H1 (cell line): ENCODE results near the gene CRK. TPM values are rescaled to one million over a fixed set of nuclear protein-coding genes. Genes with fewer than 3 reads are reported as not detected.

Experiments
- CTCF ChIA-PET: fragments of 300-600 bp; sonication (Branson Sonifier 250); formaldehyde crosslinking; loops from one replicate; lab custom pipeline; 2021; ENCODE audit not compliant: partially characterized antibody; lab: Charles Lee
- POLR2A ChIA-PET: fragments of 300-600 bp; sonication (Branson Sonifier 250); formaldehyde crosslinking; loops from one replicate; lab custom pipeline; 2021; ENCODE audit warnings: inconsistent platforms; ENCODE audit not compliant: partially characterized antibody; lab: Charles Lee
- DNase-seq, 2 experiments: peaks; one replicate each; pipeline versions ENCODE4 v3.0.0 to v3.0.0-alpha.2; 2010 to 2022; ENCODE audit warnings: low spot score in 2 of 2, low read depth in 1 of 2, mixed read lengths in 1 of 2
- FAIRE-seq: peaks from 2 replicates; lab custom pipeline; 2011; peaks lifted over from hg19 to GRCh38; lab: Jason Lieb, UNC
- H2AFZ ChIP-seq: 2 replicates; pipeline ENCODE4 v1.8.1; 2012; ENCODE audit warnings: low read length, inconsistent platforms
- H2AK5ac ChIP-seq: 2 replicates; pipeline ENCODE4 v1.6.1; 2013; ENCODE audit warnings: low read depth, low read length
- H2BK120ac ChIP-seq: replicated peaks from 2 replicates; pipeline ENCODE3; 2013; ENCODE audit warnings: low read depth, low read length, inconsistent platforms
- H2BK12ac ChIP-seq: 2 replicates; pipeline ENCODE4 v1.6.1; 2013; ENCODE audit warnings: low read depth, low read length
- H2BK15ac ChIP-seq: 2 replicates; pipeline ENCODE4 v1.6.1; 2013; ENCODE audit warnings: low read length
- H2BK20ac ChIP-seq: 2 replicates; pipeline ENCODE4 v1.6.1; 2013; ENCODE audit warnings: low read length
- H2BK5ac ChIP-seq: 2 replicates; pipeline ENCODE4 v1.6.1; 2013; ENCODE audit warnings: low read depth, low read length
- H3K14ac ChIP-seq: 2 replicates; pipeline ENCODE4 v1.6.1; 2013; ENCODE audit warnings: inconsistent platforms; ENCODE audit not compliant: insufficient read length
- H3K18ac ChIP-seq: 2 replicates; pipeline ENCODE4 v1.6.1; 2013; ENCODE audit warnings: low read length; ENCODE audit errors: extremely low read depth
- H3K23ac ChIP-seq: 2 replicates; pipeline ENCODE4 v1.6.1; 2013; ENCODE audit warnings: inconsistent platforms; ENCODE audit not compliant: insufficient read length
- H3K23me2 ChIP-seq: 2 replicates; pipeline ENCODE4 v1.6.1; 2013; ENCODE audit warnings: low read depth, low read length
- H3K27ac ChIP-seq: 2 replicates; pipeline ENCODE4 v1.6.1; 2011; ENCODE audit warnings: low read depth, low read length, inconsistent platforms
- H3K27me3 ChIP-seq, 4 experiments: replicated peaks in 1 of 4; 1 replicate in 1 of 4; 2 replicates in 3 of 4; pipeline versions ENCODE4 v1.6.1 to v1.8.1; 2011 to 2013; ENCODE audit warnings: low read length in 3 of 4, mild to moderate bottlenecking in 3 of 4, inconsistent platforms in 2 of 4, mixed read lengths in 2 of 4, moderate library complexity in 1 of 4; ENCODE audit not compliant: control insufficient read depth in 3 of 4, insufficient read depth in 3 of 4; ENCODE audit errors: extremely low read depth in 1 of 4
- H3K36me3 ChIP-seq, 4 experiments: 2 replicates each; pipeline versions ENCODE4 v1.6.1 to v1.8.1; 2011 to 2013; ENCODE audit warnings: mild to moderate bottlenecking in 4 of 4, low read length in 3 of 4, moderate library complexity in 2 of 4, control low read depth in 1 of 4, inconsistent platforms in 1 of 4; ENCODE audit not compliant: insufficient read depth in 4 of 4, control insufficient read depth in 2 of 4
- H3K4ac ChIP-seq: replicated peaks from 2 replicates; pipeline ENCODE3; 2013; ENCODE audit warnings: low read length, low read depth, mixed read lengths, inconsistent platforms; ENCODE audit not compliant: insufficient read length
- H3K4me1 ChIP-seq, 4 experiments: replicated peaks in 1 of 4; 1 replicate in 1 of 4; 2 replicates in 3 of 4; pipeline versions ENCODE4 v1.6.1 to v1.8.1; 2011 to 2013; ENCODE audit warnings: low read length in 3 of 4, inconsistent platforms in 2 of 4, mixed read lengths in 1 of 4; ENCODE audit not compliant: insufficient read depth in 4 of 4, control insufficient read depth in 3 of 4
- H3K4me2 ChIP-seq, 2 experiments: 2 replicates each; pipeline versions ENCODE4 v1.6.1 to v1.8.1; 2011 to 2013; ENCODE audit warnings: low read depth in 2 of 2, low read length in 2 of 2, control low read depth in 1 of 2, inconsistent platforms in 1 of 2, mild to moderate bottlenecking in 1 of 2; ENCODE audit not compliant: insufficient read depth in 1 of 2
- H3K4me3 ChIP-seq, 4 experiments: fragments of 200-600, 300-600 bp in 1 of 4; sonication (generic), shearing (Covaris generic), sonication (Bioruptor Twin) in 1 of 4; 2 replicates each; pipeline versions ENCODE4 v1.5.1 to v1.8.1; 2011 to 2016; ENCODE audit warnings: low read length in 4 of 4, low read depth in 3 of 4, control low read depth in 2 of 4, inconsistent platforms in 2 of 4, mild to moderate bottlenecking in 2 of 4, mixed read lengths in 1 of 4, moderate library complexity in 1 of 4; ENCODE audit not compliant: insufficient read depth in 2 of 4; ENCODE audit errors: extremely low read depth in 1 of 4
- H3K56ac ChIP-seq: replicated peaks from 2 replicates; pipeline ENCODE3; 2013; ENCODE audit warnings: low read depth, mild to moderate bottlenecking, mixed read lengths, low read length, inconsistent platforms; ENCODE audit not compliant: insufficient read length
- H3K79me1 ChIP-seq: 2 replicates; pipeline ENCODE4 v1.6.1; 2013; ENCODE audit warnings: low read depth, low read length, control low read depth
- H3K79me2 ChIP-seq, 2 experiments: 2 replicates each; pipeline versions ENCODE4 v1.6.1 to v1.8.1; 2012 to 2013; ENCODE audit warnings: low read length in 2 of 2, mild to moderate bottlenecking in 2 of 2, inconsistent platforms in 1 of 2; ENCODE audit not compliant: insufficient read depth in 2 of 2, control insufficient read depth in 1 of 2
- H3K9ac ChIP-seq, 4 experiments: replicated peaks in 1 of 4; 1 replicate in 1 of 4; 2 replicates in 3 of 4; pipeline versions ENCODE4 v1.6.1 to v1.8.1; 2011 to 2013; ENCODE audit warnings: low read depth in 3 of 4, low read length in 3 of 4, control low read depth in 2 of 4, mild to moderate bottlenecking in 2 of 4, moderate library complexity in 2 of 4, inconsistent platforms in 1 of 4; ENCODE audit errors: extremely low read depth in 1 of 4
- H3K9me3 ChIP-seq, 2 experiments: 2 replicates each; pipeline versions ENCODE4 v1.6.1 to v1.8.1; 2012 to 2013; ENCODE audit warnings: mild to moderate bottlenecking in 2 of 2, moderate library complexity in 2 of 2, control low read depth in 1 of 2, inconsistent platforms in 1 of 2, low read depth in 1 of 2, low read length in 1 of 2, mixed read lengths in 1 of 2; ENCODE audit not compliant: insufficient read depth in 2 of 2
- H4K20me1 ChIP-seq, 2 experiments: replicated peaks in 1 of 2; 2 replicates each; pipeline versions ENCODE3 to v1.8.1; 2011 to 2013; ENCODE audit warnings: inconsistent platforms in 2 of 2, low read length in 2 of 2, mild to moderate bottlenecking in 1 of 2; ENCODE audit not compliant: insufficient read depth in 2 of 2, control insufficient read depth in 1 of 2
- H4K5ac ChIP-seq: 2 replicates; pipeline ENCODE4 v1.6.1; 2013; ENCODE audit warnings: low read length, low read depth, mixed read lengths, inconsistent platforms; ENCODE audit not compliant: insufficient read length
- H4K8ac ChIP-seq: 2 replicates; pipeline ENCODE4 v1.8.0; 2013; ENCODE audit warnings: mild to moderate bottlenecking, moderate library complexity, low read length, inconsistent platforms; ENCODE audit not compliant: insufficient read depth; ENCODE audit errors: extremely low read depth
- H4K91ac ChIP-seq: replicated peaks from 2 replicates; pipeline ENCODE3; 2013; ENCODE audit warnings: low read length, mixed read lengths, inconsistent platforms; ENCODE audit not compliant: insufficient read length
- CBX8 ChIP-seq: fragments of 300-800, 300-1000 bp; sonication (generic); IDR thresholded peaks from 2 replicates; pipeline ENCODE4 v1.7.1; 2016; ENCODE audit warnings: low read depth, low read length, borderline replicate concordance
- CHD1 ChIP-seq: IDR thresholded peaks from 2 replicates; pipeline ENCODE4 v1.6.1; 2012; ENCODE audit warnings: low read depth, low read length, improper control_type of control experiment
- CREB1 ChIP-seq: IDR thresholded peaks from 2 replicates; pipeline ENCODE4 v1.6.1; 2012; ENCODE audit warnings: inconsistent platforms
- CTCF ChIP-seq, 3 experiments: IDR thresholded peaks; 1 replicate in 2 of 3; 2 replicates in 1 of 3; pipeline versions ENCODE4 v1.5.1 to v1.6.1; 2011; ENCODE audit warnings: low read length in 3 of 3, mild to moderate bottlenecking in 3 of 3, inconsistent platforms in 2 of 3, low read depth in 1 of 3, moderate library complexity in 1 of 3; ENCODE audit not compliant: insufficient read depth in 1 of 3; ENCODE audit errors: control extremely low read depth in 1 of 3
- EP300 ChIP-seq, 2 experiments: IDR thresholded peaks; 1 replicate in 1 of 2; 2 replicates in 1 of 2; pipeline ENCODE4 v1.6.1; 2011 to 2012; ENCODE audit warnings: low read depth in 2 of 2, low read length in 2 of 2, mild to moderate bottlenecking in 2 of 2, borderline replicate concordance in 1 of 2, inconsistent platforms in 1 of 2, moderate library complexity in 1 of 2
- JUN ChIP-seq: IDR thresholded peaks from 2 replicates; pipeline ENCODE4 v1.6.1; 2011; ENCODE audit warnings: low read depth, mild to moderate bottlenecking, improper control_type of control experiment, low read length
- KDM1A ChIP-seq: fragments of 200-600, 300-600 bp; sonication (generic); IDR thresholded peaks from 2 replicates; pipeline ENCODE4 v1.7.1; 2016; ENCODE audit warnings: mild to moderate bottlenecking, low read length, borderline replicate concordance
- RBBP5 ChIP-seq: IDR thresholded peaks from 2 replicates; pipeline ENCODE4 v1.7.1; 2012; ENCODE audit warnings: low read depth, mild to moderate bottlenecking, inconsistent platforms, low read length, moderate library complexity, borderline replicate concordance
- TCF12 ChIP-seq: IDR thresholded peaks from 2 replicates; pipeline ENCODE4 v1.6.1; 2011; ENCODE audit warnings: low read depth, mild to moderate bottlenecking, low read length
- WGBS, 2 experiments: shearing (Covaris generic) in 1 of 2; methylation state at CpG; one replicate each; pipeline versions ENCODE4 v1.1.6 to v1.1.7; 2013 to 2015; ENCODE audit warnings: low lambda C conversion rate in 2 of 2, mixed read lengths in 2 of 2, inconsistent platforms in 1 of 2, low coverage in 1 of 2, missing lambda C conversion rate in 1 of 2; ENCODE audit not compliant: insufficient replicate concordance in 2 of 2, insufficient coverage in 1 of 2, insufficient read length in 1 of 2; ENCODE audit errors: extremely low coverage in 1 of 2, missing lambda C conversion rate in 1 of 2; 5-methylcytosine and 5-hydroxymethylcytosine counted together
- polyA plus RNA-seq, 7 experiments: library from polyadenylated mRNA; depleted of rRNA in 3 of 7; stranded (reverse) in 5 of 7; unstranded in 2 of 7; fragments of >200 nt in 5 of 7; fragments of 200-250 nt in 2 of 7; gene quantifications; 1 replicate in 5 of 7; 2 replicates in 1 of 7; 4 replicates in 1 of 7; pipeline versions ENCODE4 v1.2.1 to v1.2.3, GENCODE V29; 2011 to 2013; ENCODE audit warnings: missing spikeins in 2 of 7, mixed read lengths in 2 of 7
- total RNA-seq: library from RNA; stranded (reverse); fragmentation: NEBNext Ultra II Directional; extraction: Animal tissue kit (Norgen Biotek cat#: 25700); gene quantifications from 2 replicates; pipeline ENCODE4 v1.2.1, GENCODE V29; 2021

CRK gene
- total and polyA plus RNA-seq, 2 of the 8 experiments (the other 6 are each of a cell fraction or from before 2014, with no cell fraction given), result 32.8 to 57.1 TPM

GRCh38 chr17:1474402-1475189, 18.6 kb upstream of the CRK start:
- POLR2A ChIA-PET, result interaction anchor here (0.6 to 2.6 kb wide), 11 partner anchors 10 to 115 kb away, joined by 3 to 10 read pairs (median 4); partner anchors contain the start of gene CRK
- peaks cover 0 to 11% of the 10 kb centered on the region in 2 experiments for H4K20me1 ChIP-seq
- no peak for TF ChIP-seq TCF12
- no peak for TF ChIP-seq CREB1
- TF ChIP-seq RBBP5, result no peak
- TF ChIP-seq CHD1, result no peak
- TF ChIP-seq CTCF (IDR thresholded peaks at IDR 0.05; ENCODE audit: control extremely low read depth in 1 of 3, insufficient read depth in 1 of 3, low read depth in 1 of 3, low read length in 3 of 3), result no peak
- TF ChIP-seq KDM1A, result no peak
- no peak for TF ChIP-seq EP300 (IDR thresholded peaks at IDR 0.05; ENCODE audit: borderline replicate concordance in 1 of 2, low read depth in 2 of 2, low read length in 2 of 2)
- TF ChIP-seq CBX8, result no peak
- TF ChIP-seq JUN, result no peak

More at GRCh38 chr17:1474402-1475189, 18.6 kb upstream of the CRK start:
- no peak overlapping the region for H4K8ac ChIP-seq
- H3K27ac ChIP-seq, result no peak overlapping the region
- H4K5ac ChIP-seq, result no peak overlapping the region
- H3K36me3 ChIP-seq, result peaks cover 6 to 41% (median 27%) of the 10 kb centered on the region in 4 experiments; a peak in 6 of 8 replicates
- CTCF ChIA-PET, result interaction anchor here (1.6 kb wide), 1 partner anchor 59 kb away, joined by 5 read pairs; no protein-coding TSS in a partner anchor
- H4K91ac ChIP-seq, result no peak overlapping the region
- no peak overlapping the region; a peak in 1 of 7 replicates for H3K9ac ChIP-seq
- no peak overlapping the region for H3K23ac ChIP-seq
- no peak overlapping the region for H3K4me2 ChIP-seq
- no peak overlapping the region for H3K14ac ChIP-seq
- no peak overlapping the region for H2AFZ ChIP-seq
- no peak overlapping the region for H2BK5ac ChIP-seq
- H3K27me3 ChIP-seq, result no peaks in the 10 kb centered on the region
- DNase-seq (no peak), FAIRE-seq (no peak)
- no peak overlapping the region for H3K18ac ChIP-seq
- H3K79me2 ChIP-seq, result no peaks in the 10 kb centered on the region
- H3K4me3 ChIP-seq, result no peak overlapping the region
- no peak overlapping the region for H2BK120ac ChIP-seq
- H2BK12ac ChIP-seq, result no peak overlapping the region
- no peak overlapping the region for H2AK5ac ChIP-seq
- H3K4me1 ChIP-seq, result no peaks in the 10 kb centered on the region; a peak in 1 of 7 replicates
- H3K56ac ChIP-seq, result no peak overlapping the region
- 97% methylated on average over 24 of the region's 31 CpGs; no CpG with 5 or more reads in 1 of the 2 experiments for WGBS, 2 experiments
- H3K79me1 ChIP-seq, result no peaks in the 10 kb centered on the region; the same call in 1 of the 2 replicates
- no peak overlapping the region for H2BK20ac ChIP-seq
- no peaks in the 10 kb centered on the region for H3K23me2 ChIP-seq
- H3K4ac ChIP-seq, result no peak overlapping the region
- no peaks in the 10 kb centered on the region; a peak in 1 of 4 replicates for H3K9me3 ChIP-seq
- no peak overlapping the region for H2BK15ac ChIP-seq
